NCI-H2107 treated with DMSO at 0.1 percent for 48 hours (cell line): ENCODE measurements around the gene FERD3L.
"Not testable (repeated sequence)": the region's sequence is repeated elsewhere in the genome, so short reads cannot be mapped to it uniquely, and the experiment has no call there.

Source experiments
- DNase-seq: peaks from one replicate; lab custom pipeline; 2025; ENCODE audit not compliant: unreplicated experiment; lab: John Stamatoyannopoulos, UW

FERD3L gene, protein sequence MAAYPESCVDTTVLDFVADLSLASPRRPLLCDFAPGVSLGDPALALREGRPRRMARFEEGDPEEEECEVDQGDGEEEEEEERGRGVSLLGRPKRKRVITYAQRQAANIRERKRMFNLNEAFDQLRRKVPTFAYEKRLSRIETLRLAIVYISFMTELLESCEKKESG

DNA sequence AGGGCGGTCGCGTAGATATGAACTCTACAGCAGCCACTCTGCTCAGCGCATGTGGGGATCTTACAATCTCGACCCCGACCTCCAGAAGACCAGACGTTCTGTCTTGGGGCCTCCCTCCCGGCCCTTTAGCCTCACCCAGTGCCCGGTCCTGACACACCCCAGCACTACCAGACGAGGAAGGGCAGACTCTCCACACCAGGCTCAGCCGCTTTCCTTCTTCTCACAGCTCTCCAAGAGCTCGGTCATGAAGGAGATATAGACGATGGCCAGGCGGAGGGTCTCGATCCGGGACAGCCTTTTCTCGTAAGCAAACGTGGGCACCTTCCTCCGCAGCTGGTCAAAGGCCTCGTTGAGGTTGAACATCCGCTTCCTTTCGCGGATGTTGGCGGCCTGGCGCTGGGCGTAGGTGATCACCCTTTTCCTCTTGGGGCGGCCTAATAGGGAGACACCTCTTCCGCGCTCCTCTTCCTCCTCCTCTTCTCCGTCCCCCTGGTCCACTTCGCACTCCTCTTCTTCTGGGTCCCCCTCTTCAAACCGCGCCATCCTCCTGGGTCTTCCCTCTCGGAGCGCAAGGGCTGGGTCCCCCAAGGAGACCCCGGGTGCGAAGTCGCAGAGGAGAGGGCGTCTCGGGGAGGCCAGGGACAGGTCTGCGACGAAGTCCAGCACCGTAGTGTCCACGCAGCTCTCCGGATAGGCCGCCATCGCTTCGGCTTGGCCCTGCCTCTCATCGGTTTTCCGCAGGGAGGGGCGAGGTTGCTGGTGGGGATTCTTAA is at the start of gene FERD3L:
Gene FERD3L (minus strand): TSS at position 761 of the 773 bp plus-strand sequence. CDS start 59 bp downstream, at position 702.
- DNase-seq, result no peak

DNA sequence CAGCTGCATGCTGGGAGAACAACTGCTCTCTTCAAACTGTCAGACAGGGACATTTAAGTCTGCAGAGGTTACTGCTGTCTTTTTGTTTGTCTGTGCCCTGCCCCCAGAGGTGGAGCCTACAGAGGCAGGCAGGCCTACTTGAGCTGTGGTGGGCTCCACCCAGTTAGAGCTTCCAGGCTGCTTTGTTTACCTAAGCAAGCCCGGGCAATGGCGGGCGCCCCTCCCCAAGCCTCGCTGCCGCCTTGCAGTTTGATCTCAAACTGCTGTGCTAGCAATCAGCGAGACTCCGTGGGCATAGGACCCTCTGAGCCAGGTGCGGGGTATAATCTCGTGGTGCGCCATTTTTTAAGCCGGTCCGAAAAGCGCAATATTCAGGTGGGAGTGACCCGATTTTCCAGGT is 49.2 kb upstream of the FERD3L start:
- not testable (repeated sequence) for DNase-seq

DNA sequence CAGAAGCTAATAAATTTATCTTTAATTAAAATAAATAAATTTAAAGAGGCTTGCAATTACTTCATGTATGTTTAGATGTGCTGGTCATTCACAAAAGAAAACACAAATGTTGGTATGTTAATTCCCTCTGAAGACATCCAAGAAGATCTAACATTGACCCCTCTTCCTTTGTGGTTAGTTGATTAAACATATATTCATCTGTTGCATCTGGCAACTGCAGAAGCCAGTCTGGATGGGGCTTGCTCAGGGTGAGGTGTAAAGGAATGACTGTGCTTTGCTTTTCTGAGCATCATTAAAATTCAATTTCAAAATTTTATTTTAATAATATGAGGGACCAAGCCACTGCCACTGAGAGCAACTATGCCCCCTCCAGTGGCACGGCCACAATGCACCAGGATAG is 36.4 kb upstream of the FERD3L start:
- DNase-seq, result no peak

DNA sequence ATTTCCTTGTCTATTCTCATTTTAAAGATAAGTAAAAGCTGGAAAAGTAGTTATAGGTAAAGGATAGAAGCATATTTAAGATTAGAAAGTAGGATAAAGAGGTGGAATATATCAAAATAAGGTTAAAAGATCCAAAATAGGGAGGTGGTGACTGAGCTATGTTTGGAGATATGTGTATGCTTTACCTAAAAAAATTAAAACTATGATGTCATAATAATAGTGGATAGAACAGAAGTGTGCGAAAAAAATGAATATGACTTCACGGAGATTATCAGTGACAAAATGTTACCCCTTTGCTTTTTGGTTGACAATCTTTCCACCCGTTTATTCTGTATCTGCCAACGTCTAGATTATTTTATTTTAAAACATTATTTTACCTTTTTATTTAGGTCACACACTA is 33.4 kb upstream of the FERD3L start:
- no peak for DNase-seq

DNA sequence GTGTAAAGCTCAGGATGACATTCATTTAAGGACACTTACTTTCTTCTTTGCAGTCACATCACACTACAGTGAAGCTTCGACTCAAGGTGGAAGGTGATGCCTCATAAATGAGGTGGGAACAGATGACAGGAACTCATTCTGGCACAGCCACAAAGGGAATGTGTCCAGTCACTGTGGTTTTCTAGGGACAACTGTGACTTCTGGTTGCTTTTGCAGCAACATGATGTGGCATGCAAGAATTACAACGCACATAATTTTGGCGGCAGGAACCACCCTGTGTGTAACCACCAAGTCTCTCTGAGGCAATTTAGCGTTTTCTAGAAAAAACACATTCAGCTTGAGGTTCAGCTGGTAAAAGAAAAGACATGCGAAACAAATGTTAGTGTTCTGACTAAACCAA is 32.0 kb upstream of the FERD3L start:
- no peak for DNase-seq

DNA sequence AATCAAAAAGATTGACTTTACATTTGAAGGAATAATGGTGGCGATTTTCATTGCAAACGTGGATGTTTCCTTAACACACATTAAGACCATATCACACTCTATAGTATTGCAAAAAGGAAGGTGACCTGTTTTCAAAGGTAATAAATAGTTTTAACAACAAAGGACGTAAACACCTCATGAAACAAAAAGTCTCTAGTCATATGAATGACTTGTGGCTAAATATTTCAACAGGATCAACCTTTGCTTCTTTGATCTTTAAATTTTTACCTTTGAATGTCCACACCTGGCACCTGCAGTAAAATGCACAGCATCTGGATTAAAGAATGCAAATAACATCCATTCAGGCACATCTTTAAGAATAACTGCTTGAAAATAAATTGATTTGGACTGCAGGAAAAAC is 30.0 kb upstream of the FERD3L start:
- no peak for DNase-seq

DNA sequence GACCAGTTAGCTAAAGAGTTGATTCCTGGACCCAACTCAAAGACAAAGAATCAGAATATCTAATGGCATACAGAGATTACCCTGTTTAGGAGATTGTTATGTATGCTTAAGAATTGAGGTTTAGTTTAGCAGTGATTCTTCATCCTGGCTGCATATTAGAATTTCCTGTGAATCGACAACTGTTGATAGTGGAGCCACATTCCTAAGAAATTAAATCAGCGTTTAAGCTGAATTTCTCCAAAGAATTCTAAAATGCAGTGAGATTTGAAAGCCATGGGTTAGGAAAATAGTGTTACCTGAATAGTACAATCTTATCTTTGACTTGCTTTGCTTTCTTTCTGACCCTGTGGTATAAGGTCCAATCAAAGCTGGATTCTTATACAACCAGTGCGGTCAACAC is 16.4 kb upstream of the FERD3L start:
- no peak for DNase-seq

DNA sequence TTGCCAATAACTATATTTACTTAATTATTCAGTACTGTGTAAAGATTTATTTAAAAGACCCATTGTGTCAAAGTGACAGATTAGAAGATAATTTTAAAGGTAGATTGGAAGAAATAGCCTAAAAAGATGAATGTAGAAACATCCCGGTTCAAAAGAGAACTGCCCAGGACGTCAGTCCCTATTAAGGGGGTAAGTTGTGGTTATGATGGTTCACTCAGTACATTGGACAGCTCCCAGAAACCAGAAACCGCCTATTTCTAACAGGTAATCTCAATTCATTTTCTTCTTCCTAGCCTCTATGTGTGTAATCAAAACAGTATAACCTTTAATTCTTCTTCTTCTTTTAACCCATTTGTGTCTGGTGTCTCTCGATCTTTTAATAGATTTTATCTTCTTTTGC is 1.5 kb upstream of the FERD3L start:
- DNase-seq, result no peak

DNA sequence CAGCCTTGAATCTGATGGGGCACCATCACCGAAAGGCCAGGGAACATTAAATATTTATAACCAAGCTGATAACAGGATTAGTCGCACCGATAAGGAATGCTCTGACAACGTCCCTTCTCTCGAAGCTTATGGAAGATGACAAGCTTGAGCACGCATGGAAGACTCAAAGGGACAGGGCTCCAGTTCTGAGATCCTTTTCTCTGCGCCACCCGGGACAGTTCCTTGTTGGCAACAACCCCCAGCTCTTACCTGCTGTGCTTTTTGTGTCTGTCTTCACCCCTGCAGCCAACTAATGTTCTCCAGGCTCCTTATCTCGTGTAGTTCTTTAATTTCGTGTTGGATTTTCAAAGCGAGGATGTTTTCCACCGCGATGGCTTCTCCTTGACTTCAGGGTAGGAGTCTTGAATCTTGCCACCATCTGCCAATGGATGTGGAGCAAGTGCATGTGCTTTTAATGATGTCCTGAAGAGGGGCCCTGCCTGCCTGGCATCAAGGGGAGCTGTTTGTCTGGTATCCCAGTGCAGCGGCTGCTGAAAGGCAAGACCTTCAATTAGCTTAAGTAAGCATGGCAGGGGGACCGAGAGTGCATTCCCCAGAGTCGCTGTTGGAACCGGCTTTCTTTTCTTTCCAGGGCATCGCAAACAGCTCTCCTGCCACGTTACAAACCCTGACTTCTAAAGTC is 354 bp upstream of the FERD3L start:
- no peak for DNase-seq

DNA sequence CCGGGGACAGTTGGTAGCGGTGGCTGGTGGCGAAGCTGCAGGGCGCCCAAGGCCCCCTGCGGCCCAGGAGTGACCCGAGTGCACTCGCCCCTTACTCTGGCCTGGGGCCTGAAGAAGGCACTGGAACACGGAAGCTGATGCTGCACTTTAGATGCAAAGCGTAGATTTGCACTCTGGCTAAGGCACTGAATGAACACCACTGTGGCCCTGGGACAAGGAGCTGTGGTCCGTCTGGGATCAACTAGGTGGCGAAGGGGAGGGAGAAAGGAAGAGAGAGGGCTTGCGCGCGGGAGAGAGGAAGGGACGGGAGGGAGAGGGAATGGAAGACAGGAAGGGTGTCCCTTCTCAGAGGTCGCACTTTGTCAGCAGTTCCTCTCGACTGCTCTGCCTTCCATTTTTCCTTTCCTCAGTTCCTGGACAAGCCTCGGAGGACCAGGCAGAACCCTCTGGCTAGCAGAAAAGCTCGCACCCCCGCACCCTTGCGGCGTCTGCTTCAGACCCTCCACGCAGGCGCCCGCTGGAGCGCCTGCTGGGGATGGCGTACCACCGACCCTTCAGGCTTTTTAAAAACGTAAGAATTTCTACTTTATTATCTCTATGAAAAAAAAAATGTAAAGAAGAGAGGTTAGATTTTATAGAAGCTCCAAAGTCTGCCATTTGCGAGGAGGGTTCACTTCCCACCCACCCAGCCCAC is 1.2 kb downstream of the FERD3L start:
- no peak for DNase-seq

DNA sequence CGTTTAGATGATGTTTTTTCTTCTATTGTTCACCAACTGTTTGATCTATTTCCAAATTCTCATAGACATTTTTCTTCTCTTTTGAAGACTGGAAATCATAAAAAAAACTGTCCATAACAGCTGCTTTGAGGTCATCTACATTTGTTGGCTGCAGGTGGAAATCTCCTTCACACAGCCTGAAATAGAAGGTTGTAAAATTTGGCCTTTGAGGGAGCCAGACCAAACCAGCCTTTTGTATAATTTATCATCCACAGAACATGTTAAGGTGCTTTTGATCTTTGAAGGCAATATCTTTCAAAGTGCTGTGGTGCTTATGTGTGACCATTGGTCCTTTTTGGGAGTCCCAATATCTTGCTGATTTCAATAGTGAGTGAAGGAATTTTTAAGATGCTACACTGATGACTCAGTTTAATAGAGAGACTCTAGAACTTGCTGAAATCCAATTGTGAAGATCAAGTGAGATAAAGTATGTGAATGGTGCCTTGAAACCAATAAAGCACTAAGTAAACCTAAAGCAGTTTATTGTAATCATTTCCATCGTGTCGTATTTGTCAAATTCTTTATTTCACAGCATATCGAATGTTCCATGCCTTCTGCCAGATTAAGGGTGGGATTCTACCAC is 5.4 kb downstream of the FERD3L start:
- no peak for DNase-seq

DNA sequence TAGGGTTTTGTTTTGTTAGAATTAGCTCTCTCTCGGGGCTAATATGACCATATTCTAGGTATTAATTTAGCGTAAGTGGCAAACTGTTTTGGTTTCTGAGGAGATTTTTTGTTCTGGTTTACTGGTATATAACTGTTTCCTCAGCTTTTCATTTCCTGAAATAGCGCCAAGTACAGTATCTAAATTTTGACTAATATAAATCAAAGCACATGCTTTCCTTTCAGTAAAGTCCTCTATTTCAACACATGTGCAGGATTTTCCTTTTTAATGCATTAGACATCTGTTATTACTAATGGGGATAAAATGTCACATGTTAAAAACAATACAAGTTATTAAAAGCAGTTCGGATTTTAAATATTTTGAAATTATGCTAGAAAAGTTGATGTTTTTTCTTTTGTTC is 11.3 kb downstream of the FERD3L start:
- DNase-seq, result no peak

DNA sequence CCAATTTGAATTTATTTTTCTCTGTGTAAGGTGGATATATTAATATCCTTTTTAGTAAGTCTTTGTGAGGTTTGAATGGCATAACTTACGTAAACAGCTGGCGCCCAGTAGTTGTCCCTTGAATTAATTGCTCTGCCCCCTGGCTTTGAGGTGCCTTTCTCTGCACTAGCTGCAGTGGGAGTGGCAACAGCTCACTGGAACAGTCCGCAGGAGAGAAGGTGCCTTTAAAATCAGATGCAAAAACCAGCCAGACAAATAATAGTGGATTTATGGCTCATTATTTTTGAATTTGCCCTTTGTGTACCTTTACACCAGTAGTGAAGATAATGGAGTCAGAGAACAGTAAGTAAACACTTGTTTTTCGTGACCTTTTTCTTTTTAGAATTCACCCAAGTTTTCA is 11.8 kb downstream of the FERD3L start:
- no peak for DNase-seq

DNA sequence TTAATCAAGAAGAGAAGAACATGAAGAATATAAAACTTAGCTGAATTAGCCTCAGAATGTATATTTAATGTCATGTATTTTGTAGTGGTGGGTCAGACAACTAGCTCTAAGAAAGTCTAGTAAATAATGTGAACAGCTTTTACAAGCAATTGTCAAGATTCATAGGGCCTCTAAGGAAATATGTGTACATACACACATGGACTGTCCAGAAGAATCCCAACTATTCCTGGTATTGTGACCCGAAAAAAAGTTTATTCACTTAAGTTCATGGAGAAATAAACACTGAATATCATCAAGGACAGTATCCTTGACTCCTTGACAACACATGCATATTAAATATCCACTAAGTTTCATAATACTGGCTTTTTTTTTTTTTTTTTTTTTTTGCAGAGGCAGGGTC is 16.4 kb downstream of the FERD3L start:
- no peak for DNase-seq

DNA sequence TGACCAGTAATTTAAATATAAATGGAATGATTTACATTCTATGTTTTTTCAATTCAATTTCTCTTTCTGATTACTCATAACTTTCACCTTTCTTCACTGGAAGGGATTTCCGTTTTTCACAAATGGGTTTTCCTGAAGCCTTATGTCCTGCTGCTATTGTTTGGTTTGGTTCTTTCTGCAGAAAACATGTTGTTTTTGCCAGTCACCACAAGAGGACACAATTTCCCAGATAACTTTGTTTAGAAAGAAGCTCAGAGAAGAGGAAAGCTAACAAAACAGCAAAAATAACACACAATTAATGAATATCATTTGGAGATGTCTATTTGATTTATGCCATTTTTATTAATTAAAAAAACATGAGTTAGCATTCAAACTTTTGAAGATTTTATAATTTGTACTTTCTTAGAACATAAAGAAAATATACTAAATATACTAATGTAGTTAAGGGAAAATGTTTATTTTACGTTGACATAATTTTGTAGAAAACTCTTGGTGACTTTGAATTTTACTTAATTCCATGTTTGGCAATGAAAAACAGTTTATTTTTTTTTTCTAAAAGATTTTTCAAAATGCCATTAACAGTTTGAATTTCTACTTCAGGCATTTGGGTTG is 23.1 kb downstream of the FERD3L start:
- no peak for DNase-seq

DNA sequence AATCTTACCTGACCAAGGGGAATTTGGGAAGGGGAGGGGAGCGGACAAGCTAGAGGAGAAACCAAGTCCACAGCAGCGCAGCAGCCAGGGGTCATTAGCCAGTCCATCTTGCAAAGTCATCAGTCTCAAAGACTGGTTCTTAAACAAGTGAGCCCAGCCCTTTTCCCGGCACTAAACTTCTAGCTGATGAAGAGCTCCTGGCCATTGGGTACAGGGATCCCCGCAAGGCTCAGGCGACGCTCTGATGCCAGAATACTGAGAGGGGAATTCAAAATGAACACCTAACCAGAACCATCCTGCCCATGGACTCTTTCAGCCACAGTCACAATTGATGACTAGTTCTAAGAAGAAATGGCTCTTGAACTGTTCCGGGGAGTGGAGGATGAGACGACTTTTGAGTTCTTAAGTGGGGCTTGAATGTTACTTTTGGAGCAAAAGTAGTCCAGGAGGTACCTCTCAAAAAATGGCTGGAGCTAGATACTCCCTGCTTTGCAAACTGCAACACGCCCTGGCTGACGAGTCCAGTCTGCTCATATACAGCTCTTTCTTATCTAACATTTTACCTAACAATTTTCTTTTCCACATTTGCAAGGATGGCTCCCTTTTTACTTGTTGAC is 25.2 kb downstream of the FERD3L start:
- DNase-seq, result no peak

DNA sequence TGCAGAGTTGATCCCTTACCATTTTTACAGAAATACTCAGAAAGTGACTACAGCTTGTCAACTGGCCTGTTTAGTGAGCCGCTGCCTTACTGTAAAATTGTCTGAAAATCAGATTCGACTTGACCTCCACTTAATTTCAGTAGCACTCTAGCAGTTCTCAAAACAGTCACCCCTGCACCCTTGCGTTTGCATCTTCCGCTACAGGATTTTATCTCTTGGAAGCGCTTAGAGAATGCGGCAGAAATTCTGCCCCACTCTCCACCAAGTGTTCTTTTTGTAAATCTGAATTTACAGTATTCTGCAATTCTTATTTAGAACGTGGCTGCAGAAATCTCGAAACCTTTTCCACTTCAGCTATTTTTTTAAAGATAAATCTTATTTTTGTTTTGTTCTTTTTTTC is 25.8 kb downstream of the FERD3L start:
- no peak for DNase-seq

DNA sequence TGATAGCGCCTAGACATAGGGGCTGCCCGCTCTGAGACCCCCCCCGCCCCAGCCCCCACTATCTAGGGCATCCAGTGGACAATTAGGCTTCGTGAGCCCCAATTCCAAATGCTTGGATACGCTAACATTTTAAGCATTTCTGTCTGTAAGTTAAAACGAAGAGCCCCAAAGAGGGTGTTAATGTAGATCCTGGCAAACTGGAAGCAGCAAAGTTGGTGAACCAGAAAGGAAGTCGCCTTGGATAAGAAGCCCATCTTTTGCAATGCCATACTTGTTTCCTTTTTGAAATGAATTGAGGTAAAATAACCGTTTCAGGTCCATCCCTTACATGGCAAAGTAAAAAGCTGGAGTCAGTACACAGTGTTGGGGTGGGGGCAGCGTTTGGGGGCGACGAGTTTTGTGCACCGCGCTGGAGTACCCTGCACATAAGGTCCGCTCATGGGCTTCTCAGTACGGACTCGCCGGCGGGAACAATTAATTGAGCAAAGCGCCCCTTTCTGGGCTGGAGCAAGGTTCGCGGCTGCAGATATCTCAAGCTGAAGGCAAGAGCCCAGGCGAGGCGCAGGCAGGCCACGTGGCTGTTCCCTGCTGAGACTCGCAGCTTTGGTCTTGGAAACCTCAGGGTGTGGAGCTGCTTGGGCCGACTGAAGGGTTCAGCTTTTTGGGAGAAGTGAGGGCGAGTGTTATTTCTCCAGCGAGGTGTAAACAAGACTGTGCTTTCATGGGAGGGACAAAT is 26.4 kb downstream of the FERD3L start:
- DNase-seq, result no peak

DNA sequence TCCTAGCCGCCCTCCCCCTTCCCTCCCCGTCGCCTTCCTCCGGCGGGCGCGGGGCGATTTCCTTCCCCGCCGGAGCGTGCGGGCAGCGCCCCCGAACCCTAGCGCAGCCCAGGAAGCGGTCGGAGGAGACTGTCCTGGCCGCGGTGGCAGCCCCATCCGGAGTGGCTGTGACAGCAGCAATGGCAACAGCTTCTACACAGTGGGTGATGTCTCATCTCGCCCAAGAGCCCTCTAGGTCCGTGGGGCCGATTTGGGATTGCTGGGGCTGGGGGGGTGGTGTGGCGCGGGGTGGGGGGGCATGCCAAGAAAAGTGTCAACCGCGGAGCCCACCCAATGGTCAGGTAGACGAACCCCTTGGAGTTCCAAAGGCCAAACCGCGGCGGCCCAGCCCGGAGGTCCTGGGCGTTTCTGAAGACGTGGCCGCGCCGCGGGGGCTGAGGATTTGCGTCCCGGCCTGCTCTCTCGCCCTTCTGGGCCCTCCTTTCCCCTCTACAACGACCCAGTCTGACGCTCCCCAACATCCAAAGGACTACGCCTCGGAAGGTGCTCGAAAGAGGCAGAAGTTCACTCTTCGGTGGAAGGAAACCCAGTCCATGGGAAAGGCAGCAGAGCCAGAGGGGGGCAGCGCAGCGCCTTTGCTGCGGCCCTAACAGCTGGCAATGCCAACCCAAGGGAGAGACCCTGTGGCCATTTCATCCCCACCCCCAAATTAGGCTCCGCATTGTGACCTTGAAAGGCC is 27.2 kb downstream of the FERD3L start:
- DNase-seq, result no peak
